GM18868 (cell line): Measurements from ENCODE around the gene HOXA13.

Experiments used
- ATAC-seq: cut with Tn5 transposase; IDR thresholded peaks from one replicate; pipeline ENCODE4 v1.9.1; 2021; ENCODE audit warnings: mild to moderate bottlenecking, moderate library complexity; ENCODE audit not compliant: unreplicated experiment

HOXA13 gene

DNA sequence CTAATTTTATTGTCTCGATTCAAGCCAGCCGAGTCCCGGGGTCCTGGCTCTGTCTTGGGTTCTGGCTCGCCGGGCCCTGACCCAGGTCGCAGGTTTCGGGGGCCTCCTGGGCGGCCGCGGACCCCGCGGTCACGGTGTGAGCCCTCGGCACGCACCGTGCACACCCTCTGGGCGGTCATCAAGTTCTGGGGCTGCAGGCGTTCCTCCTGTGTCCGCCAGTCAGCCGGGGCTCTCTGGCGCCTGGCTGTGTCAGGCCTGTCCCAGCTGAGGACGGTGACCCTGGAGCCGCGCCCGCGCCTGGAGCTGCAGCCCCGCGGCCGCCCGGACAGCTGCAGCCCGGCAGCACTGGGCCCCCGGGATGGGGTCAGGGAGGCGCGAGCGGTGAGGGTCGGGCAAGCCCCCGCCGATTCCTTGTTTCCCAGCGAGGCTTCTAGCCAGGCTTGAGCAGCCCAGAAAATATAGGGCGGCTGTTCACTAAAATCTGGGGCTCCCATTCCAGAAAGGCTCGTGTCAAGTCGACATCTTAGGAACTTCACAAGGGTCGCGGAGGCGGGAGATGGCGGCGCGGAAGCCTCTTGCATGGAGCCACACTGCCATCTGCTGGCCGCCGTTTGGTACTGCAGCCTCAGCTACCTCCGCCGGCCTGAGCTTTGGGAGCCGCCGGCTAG is 39.2 kb downstream of the HOXA13 start:
- ATAC-seq: peak; percentile 53

DNA sequence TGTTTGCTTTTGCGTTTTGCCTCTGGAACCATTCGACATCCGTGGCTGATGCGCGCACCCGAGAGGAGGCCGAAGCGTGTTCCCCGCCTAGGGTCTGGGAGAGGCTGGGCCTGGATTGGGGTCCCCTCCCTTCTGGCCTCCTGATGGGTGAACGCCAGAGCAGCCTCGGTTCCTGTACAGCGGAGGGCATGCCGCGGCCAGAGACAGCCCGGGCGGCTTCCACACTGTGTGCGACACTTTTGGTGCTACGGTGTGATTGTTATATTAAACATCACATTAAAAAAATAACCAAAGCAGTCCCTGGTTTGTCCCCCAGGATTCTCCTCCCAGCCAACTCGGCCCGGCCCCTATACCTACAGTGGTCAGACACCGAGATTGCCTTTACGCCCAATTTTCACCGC is 39.7 kb downstream of the HOXA13 start:
- ATAC-seq: peak; percentile 3

DNA sequence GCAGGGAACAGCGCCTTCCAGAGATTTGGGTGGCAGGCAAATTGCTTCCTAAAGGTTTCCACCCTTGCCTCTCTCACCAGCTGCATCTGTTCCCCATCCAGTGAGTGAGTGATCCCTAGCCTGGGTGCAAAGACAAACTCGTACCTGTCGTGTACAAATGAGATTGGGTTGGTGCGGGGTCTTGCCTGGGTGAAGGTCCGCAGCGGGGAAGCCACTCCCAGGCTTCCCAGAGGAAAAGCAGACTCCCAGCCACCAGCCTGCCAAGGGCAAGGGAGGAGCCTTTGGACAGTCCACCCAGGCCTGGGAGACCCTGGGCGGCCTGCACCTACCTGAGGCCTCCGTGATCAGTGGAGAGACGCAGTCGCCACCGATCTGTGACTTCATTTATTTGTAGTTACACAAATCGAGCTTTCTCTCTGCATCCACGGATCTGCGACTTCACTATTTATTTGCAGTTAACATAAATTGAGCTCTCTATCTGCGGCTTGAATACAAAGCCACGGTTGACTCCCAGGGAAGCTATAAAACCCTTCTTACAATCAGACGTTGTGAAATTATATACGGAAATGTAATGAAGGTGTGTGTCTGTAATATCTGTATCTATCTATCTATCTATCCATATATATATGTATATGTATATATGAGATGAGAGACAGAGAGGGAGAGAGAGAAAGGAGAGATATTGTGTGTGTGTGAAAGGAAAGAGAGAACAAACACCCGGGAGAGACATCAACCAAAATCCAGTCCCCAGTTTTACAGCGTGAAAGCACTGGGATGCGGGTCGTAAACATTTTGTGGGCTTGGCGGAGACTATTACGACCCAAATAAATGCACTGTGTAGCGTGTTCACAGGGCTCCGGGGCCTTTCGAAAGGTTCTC is 40.4 kb downstream of the HOXA13 start:
- ATAC-seq: no peak

- no peak for ATAC-seq
These were observed 41.2 kb downstream of the HOXA13 start for GRCh38 chr7:27158436-27159265.

DNA sequence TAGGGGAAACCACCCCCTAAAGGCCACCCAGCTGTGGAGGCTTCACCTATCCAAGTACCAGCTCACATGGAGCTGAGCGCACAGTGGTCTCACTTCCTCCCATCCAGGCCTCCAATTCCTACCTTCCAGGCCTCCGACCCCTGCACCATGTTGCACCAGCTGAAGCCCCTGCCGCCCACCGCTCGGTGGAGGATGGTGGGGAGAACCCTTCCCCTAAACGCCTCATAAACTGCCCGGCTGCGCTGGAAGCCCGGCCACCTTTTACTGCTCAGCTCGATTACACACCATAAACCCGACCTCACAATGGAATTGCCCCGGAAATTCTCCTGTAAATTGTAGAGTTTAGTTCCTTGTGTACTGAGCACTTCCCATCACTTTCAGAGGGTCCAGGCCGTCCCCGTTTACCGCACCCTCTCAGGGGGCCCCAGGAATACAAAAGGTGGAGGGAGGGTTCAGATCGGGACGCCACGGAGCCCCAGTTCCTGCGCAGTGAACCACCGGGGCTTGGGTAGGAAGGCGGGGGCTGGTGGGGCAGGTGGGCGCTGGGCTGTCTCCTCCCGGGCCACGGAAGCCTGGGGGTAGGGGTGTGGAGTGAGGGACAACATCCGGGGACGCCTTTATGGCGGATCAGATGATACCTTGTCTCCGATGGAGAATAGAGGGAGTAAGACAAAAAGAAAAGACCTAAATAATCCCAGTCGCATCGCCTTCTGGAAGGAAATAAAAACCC is 42.0 kb downstream of the HOXA13 start:
- no peak for ATAC-seq

DNA sequence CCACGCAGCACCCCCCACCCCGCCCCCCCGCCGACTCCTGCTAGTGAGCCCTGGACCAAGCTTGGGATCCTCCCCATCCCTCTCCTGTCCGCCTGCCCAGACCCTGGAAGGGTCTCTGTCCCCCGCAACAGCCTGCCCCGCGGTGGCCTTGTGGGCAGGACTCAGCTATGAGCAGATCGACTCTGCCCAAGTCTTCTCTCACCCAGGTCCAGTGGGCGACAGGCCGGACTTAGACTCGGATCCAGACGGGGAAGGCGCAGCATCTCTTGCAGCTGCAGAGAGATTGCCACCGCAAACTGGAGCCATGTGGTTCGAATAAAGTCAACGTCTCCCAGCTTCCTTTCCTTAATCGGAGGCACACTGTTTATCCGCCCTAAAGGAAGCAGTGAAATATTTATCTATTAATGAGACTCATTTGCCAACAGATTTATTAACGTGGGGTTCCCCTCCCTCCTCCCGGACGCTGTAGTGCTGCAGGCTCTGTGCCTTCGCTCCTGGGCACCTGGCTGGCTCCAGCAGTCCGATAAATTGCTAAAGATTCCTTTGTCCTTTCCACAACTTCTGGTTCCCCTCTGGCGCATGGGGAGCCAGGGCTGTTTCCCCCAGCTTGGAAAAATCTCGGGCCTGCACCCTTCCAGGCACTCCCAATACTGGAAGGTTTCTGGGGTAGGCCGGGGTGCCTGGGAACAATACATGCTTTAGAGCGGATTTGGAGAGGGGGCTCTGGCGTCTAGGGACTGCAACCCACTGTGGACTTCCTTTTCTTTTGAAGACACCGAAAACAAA is 42.8 kb downstream of the HOXA13 start:
- no peak for ATAC-seq

DNA sequence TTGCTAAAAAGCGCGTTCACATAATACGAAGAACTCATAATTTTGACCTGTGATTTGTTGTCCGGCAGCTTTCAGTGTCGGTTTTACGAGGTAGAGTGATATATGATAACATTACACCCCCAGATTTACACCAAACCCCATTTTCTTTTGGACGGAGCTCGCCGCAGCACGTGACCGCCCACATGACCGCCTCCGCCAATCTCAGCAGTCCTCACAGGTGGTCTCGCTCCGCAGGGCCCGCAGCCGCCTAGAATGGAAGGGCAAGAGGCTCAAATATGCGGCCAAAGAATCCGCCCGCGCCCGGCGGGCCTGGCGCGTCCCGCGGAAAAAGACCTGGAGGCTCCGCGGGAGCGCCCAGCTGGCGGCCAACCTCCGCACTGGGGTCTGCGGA is 43.4 kb downstream of the HOXA13 start, which contains the start of gene HOXA7:
HOXA7 (minus strand) TSS at position 168 of the 391 bp plus-strand sequence; CDS start at position 38, 130 bp downstream.
- ATAC-seq: no peak

DNA sequence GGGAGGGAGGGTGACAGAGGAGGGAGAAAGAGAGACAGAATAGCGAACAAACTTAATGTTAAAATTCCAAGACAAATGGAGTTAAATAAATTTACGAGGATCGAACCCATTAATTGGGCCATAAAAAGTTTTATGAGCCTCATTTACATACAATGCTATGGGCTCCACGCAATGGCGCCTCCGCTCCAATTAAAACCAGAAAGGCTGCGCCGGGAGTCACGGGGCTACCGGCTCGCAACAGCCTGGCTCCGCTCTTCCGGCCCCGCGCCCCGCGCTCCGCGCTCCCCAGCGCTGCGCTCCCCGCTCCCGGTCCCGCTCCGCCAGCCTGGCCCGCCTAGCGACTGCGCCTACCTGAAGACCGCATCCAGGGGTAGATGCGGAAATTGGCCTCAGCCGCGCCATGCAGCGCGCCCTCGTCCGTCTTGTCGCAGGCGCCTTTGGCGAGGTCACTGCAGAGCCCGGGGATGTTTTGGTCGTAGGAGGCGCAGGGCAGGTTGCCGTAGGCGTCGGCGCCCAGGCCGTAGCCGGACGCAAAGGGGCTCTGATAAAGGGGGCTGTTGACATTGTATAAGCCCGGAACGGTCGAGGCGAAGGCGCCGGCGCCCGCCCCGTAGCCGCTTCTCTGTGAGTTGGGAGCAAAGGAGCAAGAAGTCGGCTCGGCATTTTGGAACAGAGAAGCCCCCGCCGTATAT is 43.9 kb downstream of the HOXA13 start:
- no peak for ATAC-seq

GRCh38 chr7:27154901-27155815 is 44.7 kb downstream of the HOXA13 start:
- no peak for ATAC-seq

DNA sequence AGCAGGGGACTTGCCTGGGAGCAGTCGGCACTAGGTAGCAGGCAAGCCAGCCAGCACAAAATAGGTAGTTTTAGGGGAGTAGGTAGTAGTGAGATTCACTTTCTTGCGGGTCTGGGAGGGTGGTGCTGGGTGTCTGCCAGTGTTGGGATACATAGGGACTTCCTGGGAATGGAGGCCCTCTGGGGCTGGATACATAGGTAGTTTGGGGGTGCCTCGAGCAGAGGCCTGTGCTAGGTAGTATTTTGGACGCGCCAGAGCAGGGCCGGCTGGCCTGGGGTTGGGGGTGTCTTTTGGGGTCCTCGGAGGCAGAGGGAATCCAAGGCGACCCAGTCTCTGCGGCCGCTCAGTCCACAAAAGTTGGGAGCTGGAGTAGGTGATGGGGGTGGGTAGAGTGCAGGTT is 45.5 kb downstream of the HOXA13 start:
- no peak for ATAC-seq

GRCh38 chr7:27153526-27153925 is 46.4 kb downstream of the HOXA13 start:
- no peak for ATAC-seq

GRCh38 chr7:27152816-27153442 is 47.0 kb downstream of the HOXA13 start:
- ATAC-seq: no peak

DNA sequence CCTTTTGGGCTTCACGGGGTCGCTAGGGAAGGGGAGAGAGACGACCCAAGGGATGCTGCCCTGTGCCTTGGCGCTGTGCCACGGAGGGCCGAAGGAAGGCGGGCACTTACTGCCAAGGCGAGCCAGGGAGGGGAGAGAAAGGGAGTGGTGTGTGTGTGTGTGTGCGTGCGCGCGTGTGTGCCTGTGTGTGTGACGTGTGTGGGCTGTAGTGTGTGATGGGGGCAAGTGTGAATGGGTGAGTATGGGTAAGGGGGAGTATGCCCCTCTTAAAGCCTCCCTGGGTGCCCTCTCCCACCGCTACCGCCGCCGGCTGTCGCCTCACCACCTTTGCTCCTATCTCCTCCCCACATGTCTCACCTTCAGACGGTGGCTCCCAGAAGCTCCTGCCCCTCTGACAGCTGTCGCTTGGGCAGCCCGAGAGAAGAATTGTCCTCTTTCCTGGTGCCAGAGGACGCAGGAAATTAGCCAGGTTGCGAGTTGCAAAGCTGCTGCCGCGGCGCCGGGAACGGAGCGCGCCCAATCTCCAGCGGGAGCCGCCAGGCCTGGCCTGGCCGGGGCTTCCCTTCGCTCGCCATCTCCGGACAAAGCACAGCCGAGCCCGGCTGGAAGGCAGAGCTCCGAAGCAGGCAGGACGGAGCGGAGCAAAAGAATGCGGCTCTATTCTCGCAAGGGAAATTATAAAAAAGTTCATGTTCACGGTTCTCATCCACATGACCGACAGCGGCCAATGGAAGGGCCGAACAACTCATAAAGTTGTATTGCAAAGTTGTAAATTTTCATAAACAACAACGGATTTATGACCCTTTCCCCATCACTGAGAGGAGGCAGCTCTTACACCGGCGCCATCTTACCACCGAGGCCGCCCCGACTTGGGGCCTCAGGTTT is 47.7 kb downstream of the HOXA13 start, which contains the start of gene HOXA3:
HOXA3 (minus strand) TSS at position 653 of the 885 bp plus-strand sequence. CDS start 41,943 bp downstream, outside the sequence.
- ATAC-seq: no peak

- ATAC-seq: no peak
These were observed 48.5 kb downstream of the HOXA13 start for GRCh38 chr7:27151341-27151930.

DNA sequence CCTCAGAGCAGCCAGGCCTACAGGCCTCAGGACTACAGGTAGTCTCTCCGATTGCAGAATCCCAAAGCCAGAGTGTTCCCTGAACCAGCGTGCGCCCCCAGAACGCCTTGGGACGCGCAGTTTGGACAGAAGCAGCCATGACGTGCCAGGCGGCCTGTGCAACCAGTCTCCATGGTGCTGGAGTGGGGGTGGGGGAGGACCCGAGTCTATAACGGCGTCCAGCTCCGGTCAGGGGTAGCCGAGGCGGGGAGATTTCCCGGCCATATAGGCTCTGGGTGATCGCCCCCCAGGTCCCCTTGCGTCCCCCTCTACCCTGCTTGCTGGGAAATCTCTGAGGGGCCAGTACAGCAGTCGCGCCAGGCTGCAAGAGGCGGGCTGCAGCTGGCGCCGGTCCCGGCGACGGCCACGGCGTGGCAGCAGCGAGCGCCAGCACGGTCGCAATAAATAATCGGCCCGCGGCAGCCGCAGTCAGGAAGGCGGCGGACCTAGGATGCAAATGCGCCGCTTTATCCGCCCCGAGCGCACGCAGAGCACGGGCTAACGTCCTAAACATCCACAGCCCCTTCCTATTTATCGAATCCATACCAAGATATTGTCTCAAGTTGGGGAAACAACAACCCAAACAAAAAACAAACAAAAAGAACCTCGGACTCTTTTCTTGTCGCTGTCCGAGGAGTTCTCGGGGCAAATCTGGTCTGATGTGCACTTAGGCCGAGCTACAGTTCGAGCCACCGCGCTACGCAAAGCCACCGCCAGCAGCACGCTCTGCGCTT is 49.1 kb downstream of the HOXA13 start:
- peak; percentile 89 for ATAC-seq
